ENCODE results near the gene RBMS1.

Gene RBMS1

DNA sequence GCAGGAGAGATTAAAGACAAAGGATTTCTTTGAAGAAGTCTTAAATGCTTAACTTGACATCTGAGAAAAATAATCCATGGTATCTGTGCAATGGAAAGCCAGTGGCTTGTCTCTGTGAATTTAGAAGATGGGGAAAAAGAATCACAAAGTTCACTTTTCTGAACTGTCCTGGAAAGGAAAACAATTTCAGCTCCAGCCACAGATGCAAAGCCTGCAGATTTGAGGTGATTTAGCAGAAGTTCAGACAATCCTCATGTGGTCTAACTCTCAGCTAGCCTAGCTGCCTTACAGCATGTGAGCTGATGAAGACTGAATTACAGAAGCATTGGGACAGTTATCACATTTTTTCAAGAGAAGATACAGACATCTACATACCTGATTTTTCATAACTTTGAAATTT lies 166.8 kb downstream of the RBMS1 start:
- DNase-seq (no peak), ATAC-seq (no peak)
- Mint-ChIP-seq H3K9me3 (no peaks in the 10 kb centered on the region), H3K27me3 (no peaks in the 10 kb centered on the region), H3K27ac (no peak overlapping the region), H3K4me1 (peaks cover 93% of the 10 kb centered on the region), H3K4me3 (no peak overlapping the region)

DNA sequence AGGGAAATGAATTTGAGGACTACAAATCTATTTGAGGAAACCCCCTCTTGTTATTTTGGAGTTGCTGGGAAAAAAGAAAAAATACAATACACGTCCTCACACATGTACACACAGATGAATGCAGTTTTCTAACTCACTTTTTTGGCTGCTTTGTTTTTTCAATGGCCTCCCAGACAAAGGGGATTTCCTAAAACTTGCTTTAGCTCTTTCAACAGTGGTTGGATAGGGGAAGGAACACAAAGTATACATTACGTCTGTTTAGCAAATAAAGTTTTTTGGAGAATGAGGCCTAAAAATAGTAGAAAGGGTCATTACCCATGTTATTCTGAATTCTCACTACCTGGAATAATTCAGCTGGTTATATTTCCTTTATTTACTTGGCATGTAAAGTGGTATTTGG lies 168.2 kb downstream of the RBMS1 start:
- Mint-ChIP-seq H3K9me3 (no peaks in the 10 kb centered on the region), H3K27ac (no peak overlapping the region), H3K27me3 (no peaks in the 10 kb centered on the region), H3K4me3 (no peak overlapping the region), H3K4me1 (peaks cover 93% of the 10 kb centered on the region)
- DNase-seq (no peak), ATAC-seq (no peak)

DNA sequence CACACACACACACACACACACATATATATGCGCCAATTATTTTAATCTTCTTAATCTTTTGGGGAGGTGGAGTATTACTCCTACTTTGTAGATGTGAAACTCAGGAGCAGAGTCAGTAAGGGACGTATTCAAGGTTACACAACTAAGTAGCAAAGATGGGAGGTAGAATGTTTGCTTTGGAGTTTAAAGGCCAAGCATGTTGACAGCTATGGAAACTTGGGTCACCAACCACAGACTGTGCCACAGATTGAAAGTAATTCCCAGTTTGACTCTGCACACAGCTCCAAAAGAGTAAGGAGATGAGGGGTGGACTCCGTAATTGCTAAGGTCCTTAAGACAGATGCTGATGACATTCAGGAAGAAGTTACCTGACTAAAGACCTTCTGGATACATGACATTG lies 168.7 kb downstream of the RBMS1 start:
- ATAC-seq = peak; percentile 37
- no peak overlapping the region for H3K27ac Mint-ChIP-seq
- no peaks in the 10 kb centered on the region for H3K9me3 Mint-ChIP-seq
- no peak overlapping the region for H3K4me3 Mint-ChIP-seq
- H3K27me3 Mint-ChIP-seq = no peaks in the 10 kb centered on the region
- DNase-seq = no peak
- peaks cover 92% of the 10 kb centered on the region for H3K4me1 Mint-ChIP-seq

DNA sequence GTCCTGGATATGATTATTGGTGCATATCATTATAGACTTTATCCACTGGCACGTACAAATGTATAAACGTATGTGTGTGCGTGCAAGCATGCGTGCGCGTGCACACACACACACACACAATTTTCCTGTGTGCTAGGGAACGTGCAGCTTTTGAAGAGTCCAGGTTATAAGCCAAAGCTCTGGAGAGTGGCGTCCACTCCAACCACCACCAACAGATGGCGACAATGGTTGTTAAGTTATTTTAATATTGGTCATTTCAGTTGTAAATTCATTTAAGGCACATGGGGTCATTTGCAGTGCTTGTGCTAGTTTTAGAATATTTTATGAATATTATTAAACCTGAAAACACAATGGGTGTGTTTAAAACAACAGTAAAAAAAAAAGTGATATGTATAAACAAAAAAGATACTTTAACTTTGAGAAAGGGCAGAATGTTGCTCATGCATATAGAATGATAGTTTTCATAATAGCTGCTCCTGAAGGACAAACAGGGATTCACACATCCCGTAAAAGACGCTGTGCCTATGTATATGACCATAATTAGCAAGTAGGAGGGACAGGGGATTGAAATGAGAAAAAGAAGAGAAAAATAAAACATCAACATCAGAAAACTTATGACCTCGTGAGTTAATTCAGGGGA lies 169.3 kb downstream of the RBMS1 start:
- Mint-ChIP-seq H3K4me3 (peak overlapping the region in 1 of 2 donors; percentile 30), H3K27me3 (no peaks in the 10 kb centered on the region), H3K4me1 (peaks cover 86% of the 10 kb centered on the region), H3K27ac (no peak overlapping the region), H3K9me3 (no peaks in the 10 kb centered on the region)
- ATAC-seq = no peak
- DNase-seq = peak in 1 of 2 donors; percentile 33

DNA sequence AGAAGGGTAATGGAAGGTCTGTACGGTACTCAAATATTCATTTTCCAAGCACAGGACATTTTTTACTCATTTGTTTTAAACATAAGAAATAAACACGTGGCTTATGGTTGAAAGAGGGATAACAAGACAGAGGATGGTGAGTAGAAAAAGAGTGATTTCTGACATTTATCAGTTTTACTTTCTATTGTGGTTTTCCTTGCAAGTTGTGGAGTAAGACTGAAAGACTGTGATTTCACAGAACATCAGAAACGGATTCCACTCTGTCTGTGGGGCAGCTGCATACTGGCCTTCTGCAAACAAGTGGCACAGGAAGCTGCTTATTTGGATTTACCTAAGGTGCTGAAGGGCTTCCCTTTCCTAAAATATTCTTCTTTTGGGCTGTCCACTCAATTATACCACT lies 171.3 kb downstream of the RBMS1 start:
- Mint-ChIP-seq H3K27ac (no peak overlapping the region), H3K27me3 (no peaks in the 10 kb centered on the region), H3K4me3 (peak overlapping the region; percentile 2 to 8), H3K9me3 (no peaks in the 10 kb centered on the region), H3K4me1 (peaks cover 71% of the 10 kb centered on the region)
- peak in 1 of 2 donors; percentile 38 for DNase-seq
- peak; percentile 93 for ATAC-seq

DNA sequence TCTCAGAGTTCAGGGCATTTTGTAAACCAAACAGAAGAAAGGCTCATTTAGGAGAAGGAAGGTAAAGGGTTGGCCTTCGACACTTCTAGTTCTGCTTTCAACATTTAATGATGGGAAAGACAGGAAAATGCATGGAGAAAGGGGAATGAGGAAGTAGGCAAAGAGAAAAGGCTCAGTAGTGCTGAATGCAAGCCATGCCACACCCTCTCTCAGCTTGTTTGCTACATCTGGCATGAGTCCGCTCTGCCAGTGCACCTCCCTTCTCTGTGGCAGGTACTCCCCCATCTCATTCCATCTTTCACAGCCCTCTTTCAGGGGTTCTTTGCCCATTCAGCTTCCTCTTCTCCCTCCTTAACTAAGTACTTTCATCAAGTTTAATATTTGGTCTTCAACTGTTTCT lies 172.6 kb downstream of the RBMS1 start:
- H3K9me3 Mint-ChIP-seq = no peaks in the 10 kb centered on the region
- H3K27ac Mint-ChIP-seq = peak overlapping the region in 1 of 2 donors; percentile 62
- H3K4me1 Mint-ChIP-seq = peaks cover 73% of the 10 kb centered on the region
- H3K4me3 Mint-ChIP-seq = no peak overlapping the region
- no peaks in the 10 kb centered on the region for H3K27me3 Mint-ChIP-seq
- ATAC-seq = no peak
- no peak for DNase-seq

DNA sequence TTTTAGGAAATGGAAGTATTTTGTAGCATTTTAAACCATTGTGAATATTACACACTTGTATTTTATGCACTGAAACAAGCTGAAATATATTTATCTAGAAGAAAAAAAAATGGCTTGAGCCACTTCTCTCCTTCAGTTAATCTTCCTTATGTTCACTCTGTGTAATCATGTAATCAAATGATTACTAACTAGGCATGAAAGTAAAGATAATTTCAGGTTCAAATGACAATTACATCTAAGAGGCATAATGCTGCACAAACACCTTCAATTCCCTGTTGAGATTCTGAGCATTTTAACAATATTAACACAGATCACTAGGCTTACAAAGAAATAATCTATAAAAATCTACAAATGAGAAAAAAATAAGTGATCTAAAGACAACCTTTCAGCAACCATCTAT lies 173.9 kb downstream of the RBMS1 start:
- DNase-seq (no peak), ATAC-seq (no peak)
- H3K27me3 Mint-ChIP-seq = no peaks in the 10 kb centered on the region
- H3K4me3 Mint-ChIP-seq = no peak overlapping the region
- H3K27ac Mint-ChIP-seq = no peak overlapping the region
- H3K9me3 Mint-ChIP-seq = no peaks in the 10 kb centered on the region
- peaks cover 62% of the 10 kb centered on the region for H3K4me1 Mint-ChIP-seq

DNA sequence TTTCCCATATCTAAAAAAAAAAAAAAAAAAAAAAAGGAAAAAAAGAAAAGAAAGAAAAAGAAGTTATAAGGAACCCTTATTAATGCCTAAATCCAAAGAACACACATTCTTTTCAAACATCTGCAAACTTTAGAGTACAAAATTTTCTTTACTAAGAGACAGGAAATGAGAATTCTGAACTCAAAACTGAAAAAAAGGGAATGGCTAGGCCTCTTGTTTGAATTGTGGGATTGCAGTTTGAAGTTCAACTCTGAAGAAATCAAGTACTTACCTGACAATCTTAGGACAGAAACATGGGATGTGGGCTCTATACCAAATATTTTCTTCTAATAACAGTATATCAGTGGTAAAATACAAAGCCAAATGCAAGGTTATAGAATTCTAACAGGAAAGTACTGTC lies 175.4 kb downstream of the RBMS1 start:
- no peak overlapping the region for H3K4me3 Mint-ChIP-seq
- H3K27ac Mint-ChIP-seq = no peak overlapping the region
- DNase-seq (no peak), ATAC-seq (no peak)
- H3K9me3 Mint-ChIP-seq = no peaks in the 10 kb centered on the region
- H3K27me3 Mint-ChIP-seq = no peaks in the 10 kb centered on the region
- H3K4me1 Mint-ChIP-seq = peaks cover 50% of the 10 kb centered on the region

DNA sequence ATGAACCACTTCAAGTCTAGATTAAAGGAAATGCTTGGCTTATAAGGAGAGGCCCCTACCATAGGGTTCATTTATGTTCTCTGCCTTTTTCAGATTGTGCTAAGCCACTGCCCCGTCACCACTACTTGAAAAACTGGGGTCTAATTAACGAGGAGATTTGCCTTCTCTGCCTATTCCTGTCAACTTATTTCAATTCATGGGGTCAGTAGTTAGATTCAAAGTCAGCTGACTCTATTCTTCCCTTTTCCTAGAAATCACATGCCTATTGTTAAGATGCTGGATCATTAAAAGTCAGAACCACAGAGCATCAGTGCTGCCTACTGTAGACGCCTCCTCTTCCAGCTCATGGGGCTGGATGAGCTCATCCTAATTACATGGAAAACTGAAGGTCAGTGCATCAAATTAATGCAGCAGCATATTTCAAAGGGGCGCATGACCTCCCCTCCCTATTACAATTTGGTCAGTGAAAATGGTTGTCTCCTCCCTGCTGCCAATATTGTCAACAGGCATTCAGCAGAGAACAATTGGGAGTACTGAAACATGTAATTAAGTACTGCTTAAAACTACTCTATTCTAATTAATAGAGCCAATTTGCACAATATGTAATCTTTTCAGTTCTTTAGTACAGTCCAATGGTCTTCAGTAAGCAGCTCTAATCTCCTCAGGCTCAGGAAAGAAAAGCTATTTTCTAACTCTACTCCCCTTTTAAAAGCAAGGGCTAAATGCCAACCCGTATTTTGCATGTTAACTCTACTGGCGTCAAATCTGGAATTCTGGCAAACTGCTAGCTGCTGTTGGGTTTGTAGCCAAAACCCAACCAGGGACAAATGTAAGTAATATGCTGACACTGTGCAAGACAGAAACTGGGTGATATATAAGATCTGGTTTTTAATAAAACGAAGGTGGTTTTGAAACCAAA lies 176.2 kb downstream of the RBMS1 start:
- ATAC-seq (no peak), DNase-seq (no peak)
- Mint-ChIP-seq H3K27me3 (no peaks in the 10 kb centered on the region), H3K4me1 (peaks cover 42% of the 10 kb centered on the region), H3K4me3 (no peak overlapping the region), H3K9me3 (no peaks in the 10 kb centered on the region), H3K27ac (no peak overlapping the region)

DNA sequence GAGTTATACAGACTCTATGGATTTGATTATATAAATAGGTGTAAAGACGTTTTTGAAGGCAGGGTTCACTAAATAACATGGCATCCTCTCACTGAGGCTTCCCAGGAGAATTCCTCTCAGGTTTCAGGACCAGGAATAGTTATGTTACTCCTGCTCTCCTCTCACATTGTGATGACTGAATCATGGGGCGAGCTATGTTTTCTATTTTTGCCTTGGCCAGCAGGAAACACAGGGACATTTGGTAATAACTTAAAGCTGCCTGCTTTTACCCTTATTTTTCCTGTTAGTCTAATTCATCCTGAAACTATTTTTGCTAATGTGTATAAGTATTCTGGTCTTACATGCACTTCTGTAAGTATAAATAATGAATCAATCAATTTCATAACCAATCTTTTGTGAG lies 178.3 kb downstream of the RBMS1 start:
- no peaks in the 10 kb centered on the region for H3K9me3 Mint-ChIP-seq
- no peak overlapping the region for H3K4me3 Mint-ChIP-seq
- H3K27me3 Mint-ChIP-seq = no peaks in the 10 kb centered on the region
- H3K27ac Mint-ChIP-seq = no peak overlapping the region
- ATAC-seq (no peak), DNase-seq (no peak)
- H3K4me1 Mint-ChIP-seq = peaks cover 21% of the 10 kb centered on the region

DNA sequence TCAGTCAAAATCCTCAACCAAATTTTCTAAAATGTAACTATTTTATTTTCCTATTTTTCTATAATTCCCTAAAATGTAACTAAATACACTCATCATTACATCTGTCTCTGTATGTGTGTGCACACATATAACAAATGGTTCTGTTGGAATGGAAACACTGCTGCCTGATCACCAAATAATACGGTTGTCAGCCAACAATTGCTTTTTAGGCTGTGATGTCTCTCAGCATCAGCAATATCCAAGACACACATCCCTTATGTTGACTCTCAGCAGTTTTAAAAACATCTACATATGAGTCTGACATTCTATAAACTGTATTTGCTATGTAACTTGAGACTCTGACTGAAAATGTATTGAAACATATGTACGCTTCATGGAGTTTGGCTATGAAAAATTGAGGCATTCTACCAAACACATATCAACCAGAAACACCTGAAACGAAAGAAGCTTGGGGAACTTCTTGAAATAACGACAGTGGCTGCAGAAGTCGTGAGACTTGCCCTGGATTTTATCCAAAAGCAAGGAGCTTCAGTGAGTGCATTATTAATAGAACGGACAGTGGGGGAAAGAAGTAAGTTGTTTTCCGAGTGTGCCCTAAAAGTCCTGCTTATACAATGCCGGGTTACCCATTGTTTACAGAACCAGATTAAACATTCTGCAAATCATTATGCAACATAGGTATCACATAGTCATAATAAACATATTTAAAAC lies 183.3 kb downstream of the RBMS1 start:
- ATAC-seq (no peak), DNase-seq (no peak)
- H3K27me3 Mint-ChIP-seq = no peaks in the 10 kb centered on the region
- H3K4me1 Mint-ChIP-seq = no peaks in the 10 kb centered on the region
- H3K27ac Mint-ChIP-seq = no peak overlapping the region
- no peak overlapping the region for H3K4me3 Mint-ChIP-seq
- no peaks in the 10 kb centered on the region for H3K9me3 Mint-ChIP-seq

DNA sequence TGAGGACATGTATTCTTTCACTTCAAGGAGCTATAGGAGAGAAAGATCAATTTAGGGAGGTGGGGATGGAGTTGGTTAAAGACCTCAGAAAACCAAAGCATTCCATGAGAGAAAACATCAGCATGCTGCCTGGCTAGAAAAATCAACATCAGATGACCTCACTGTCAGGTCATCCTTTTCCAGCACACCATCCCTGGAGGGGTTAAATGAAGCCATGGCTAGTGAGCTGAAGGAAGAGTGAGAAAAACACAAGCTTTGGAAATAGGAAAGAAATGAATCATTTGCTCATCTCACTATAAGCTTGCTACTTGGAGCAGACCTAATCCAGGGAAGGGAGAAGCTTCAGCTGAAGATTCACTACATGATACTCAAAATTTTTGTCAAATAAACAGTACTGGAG lies 184.0 kb downstream of the RBMS1 start:
- Mint-ChIP-seq H3K27me3 (no peaks in the 10 kb centered on the region), H3K4me1 (no peaks in the 10 kb centered on the region), H3K9me3 (no peaks in the 10 kb centered on the region), H3K27ac (no peak overlapping the region), H3K4me3 (no peak overlapping the region)
- ATAC-seq (no peak), DNase-seq (no peak)

DNA sequence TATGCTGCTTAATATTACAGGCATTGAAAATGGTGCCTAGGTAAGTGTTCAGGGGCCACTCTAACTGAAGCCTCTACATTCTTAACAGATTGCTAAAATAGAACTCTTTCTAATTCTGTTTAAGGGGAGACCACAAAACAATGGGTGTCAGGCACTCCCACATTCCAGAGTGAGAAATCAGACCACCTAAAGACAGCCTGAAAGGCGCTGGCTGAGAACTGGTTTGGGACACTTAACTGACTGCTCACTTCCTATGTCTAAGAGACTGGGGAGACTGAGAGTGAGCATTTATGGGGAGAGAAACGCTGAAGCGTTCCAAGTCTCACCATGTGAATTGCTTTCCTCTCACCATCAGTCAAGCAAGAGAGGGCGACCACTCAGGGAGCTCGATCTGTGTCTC lies 184.7 kb downstream of the RBMS1 start:
- Mint-ChIP-seq H3K27me3 (no peaks in the 10 kb centered on the region), H3K4me1 (no peaks in the 10 kb centered on the region), H3K4me3 (no peak overlapping the region), H3K9me3 (no peaks in the 10 kb centered on the region), H3K27ac (no peak overlapping the region)
- no peak for DNase-seq
- no peak for ATAC-seq

DNA sequence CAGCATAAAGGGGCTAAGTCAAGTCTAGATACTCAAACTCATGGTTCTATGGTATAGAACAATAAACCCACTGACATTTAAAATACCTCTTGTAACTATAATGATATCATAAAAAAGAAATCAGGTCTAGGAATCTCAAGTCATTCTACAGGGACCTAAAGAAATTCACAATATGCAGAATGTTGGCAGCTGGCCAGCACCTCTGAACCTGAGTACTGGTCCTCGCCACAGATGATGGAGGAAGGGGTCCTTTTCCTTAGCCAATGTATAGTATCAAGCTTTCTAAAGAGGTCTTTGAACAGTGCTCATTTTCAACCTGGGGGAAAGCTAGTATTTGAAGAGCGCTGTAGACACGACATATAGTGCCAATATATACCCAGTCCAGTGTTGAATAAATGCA lies 185.1 kb downstream of the RBMS1 start:
- no peaks in the 10 kb centered on the region for H3K27me3 Mint-ChIP-seq
- H3K9me3 Mint-ChIP-seq = no peaks in the 10 kb centered on the region
- no peak overlapping the region for H3K4me3 Mint-ChIP-seq
- no peak for DNase-seq
- H3K4me1 Mint-ChIP-seq = no peaks in the 10 kb centered on the region
- no peak overlapping the region for H3K27ac Mint-ChIP-seq
- no peak for ATAC-seq

DNA sequence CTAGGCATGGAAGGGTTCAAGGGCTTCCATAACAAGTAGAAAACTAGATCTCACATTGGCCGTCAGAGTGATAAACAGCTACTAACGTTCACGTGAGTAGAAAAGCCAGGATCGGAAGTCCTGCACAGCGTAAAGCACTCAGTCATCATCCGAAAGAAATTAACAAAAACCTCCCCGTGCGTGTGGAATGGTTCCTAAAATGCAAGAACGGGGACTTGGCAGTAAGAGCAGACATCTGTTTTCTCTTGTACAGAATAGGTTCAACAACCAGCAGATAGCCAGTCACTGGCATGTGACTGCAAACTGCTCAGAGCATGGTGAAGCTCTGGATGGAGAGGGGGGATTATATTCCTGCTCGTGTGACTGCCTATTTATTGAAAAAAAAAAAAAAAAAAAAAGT lies 186.6 kb downstream of the RBMS1 start:
- no peak for DNase-seq
- Mint-ChIP-seq H3K4me1 (no peaks in the 10 kb centered on the region), H3K4me3 (no peak overlapping the region), H3K9me3 (no peaks in the 10 kb centered on the region), H3K27ac (no peak overlapping the region), H3K27me3 (no peaks in the 10 kb centered on the region)
- no peak for ATAC-seq

Data from stimulated activated naive CD8-positive, alpha-beta T cell treated with anti-CD3 and anti-CD28 coated beads, Interleukin-15, amount 100 ng/mL, for 72 hours (primary cell).